Stimulated activated CD8-positive, alpha-beta memory T cell treated with anti-CD3 and anti-CD28 coated beads, Interleukin-4, amount 100 ng/mL, for 24 hours (primary cell): ENCODE data around the gene IFNB1.

ENCODE experiments used
- DNase-seq: peaks from one replicate; pipeline ENCODE4 v3.0.0-alpha.2; 2020; ENCODE audit warnings: low read depth

The IFNB1 gene

GRCh38 chr9:21070171-21070571, 7.6 kb downstream of the IFNB1 start:
- no peak for DNase-seq

GRCh38 chr9:21060919-21061561, 16.7 kb downstream of the IFNB1 start:
- DNase-seq, result no peak

GRCh38 chr9:21056931-21057330, 20.8 kb downstream of the IFNB1 start:
- no peak for DNase-seq

GRCh38 chr9:21053851-21054250, 23.9 kb downstream of the IFNB1 start:
- DNase-seq, result no peak

- DNase-seq, result no peak
Measured at GRCh38 chr9:21047281-21047691, 30.5 kb downstream of the IFNB1 start.

GRCh38 chr9:21043841-21044240, 33.9 kb downstream of the IFNB1 start:
- DNase-seq, result no peak

- no peak for DNase-seq
Measured at GRCh38 chr9:21042466-21042865, 35.3 kb downstream of the IFNB1 start.

GRCh38 chr9:21039302-21039701, 38.4 kb downstream of the IFNB1 start:
- DNase-seq, result no peak

GRCh38 chr9:21037278-21037677, 40.5 kb downstream of the IFNB1 start:
- DNase-seq, result no peak

- DNase-seq, result no peak
Measured at GRCh38 chr9:21031808-21032183, 45.9 kb downstream of the IFNB1 start.

- peak; percentile 31 for DNase-seq
Measured at GRCh38 chr9:21031091-21031807, 46.5 kb downstream of the IFNB1 start, which contains the start of gene HACD4. HACD4 (minus strand) TSS chr9:21031640; CDS start chr9:21031590, 50 bp downstream.

- DNase-seq, result no peak
Measured at GRCh38 chr9:21030389-21031035, 47.2 kb downstream of the IFNB1 start.

- DNase-seq, result no peak
Measured at GRCh38 chr9:21029661-21030060, 48.1 kb downstream of the IFNB1 start.

GRCh38 chr9:21028466-21028865, 49.3 kb downstream of the IFNB1 start:
- no peak for DNase-seq

GRCh38 chr9:21027295-21027694, 50.4 kb downstream of the IFNB1 start:
- DNase-seq, result no peak
